Measurements from ENCODE around the gene CEP112.
A peak's percentile ranks its signal among the peaks of the same experiment; 100 is the strongest.
"Not testable (repeated sequence)": the region's sequence is repeated elsewhere in the genome, so short reads cannot be mapped to it uniquely, and the experiment has no call there.

The CEP112 gene

DNA sequence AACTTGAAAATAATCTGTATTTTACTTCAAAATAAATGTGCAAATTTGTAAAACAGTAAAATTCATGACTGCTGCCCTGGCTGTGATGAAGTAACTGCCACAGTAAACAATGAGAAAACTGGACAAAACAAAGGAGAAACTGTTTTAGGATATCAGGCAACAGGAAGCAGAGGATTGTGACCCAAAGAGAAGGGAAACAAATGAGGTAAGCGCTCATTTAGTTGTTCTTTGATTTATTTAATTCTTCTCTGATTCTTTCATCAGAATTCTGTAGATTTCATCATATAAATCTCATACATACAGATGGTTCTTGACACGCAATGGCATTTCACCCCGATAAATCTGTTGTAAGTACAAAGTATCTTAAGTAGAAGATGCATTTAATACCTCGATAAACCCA lies 432.4 kb downstream of the CEP112 start:
- DNase-seq, result no peak

DNA sequence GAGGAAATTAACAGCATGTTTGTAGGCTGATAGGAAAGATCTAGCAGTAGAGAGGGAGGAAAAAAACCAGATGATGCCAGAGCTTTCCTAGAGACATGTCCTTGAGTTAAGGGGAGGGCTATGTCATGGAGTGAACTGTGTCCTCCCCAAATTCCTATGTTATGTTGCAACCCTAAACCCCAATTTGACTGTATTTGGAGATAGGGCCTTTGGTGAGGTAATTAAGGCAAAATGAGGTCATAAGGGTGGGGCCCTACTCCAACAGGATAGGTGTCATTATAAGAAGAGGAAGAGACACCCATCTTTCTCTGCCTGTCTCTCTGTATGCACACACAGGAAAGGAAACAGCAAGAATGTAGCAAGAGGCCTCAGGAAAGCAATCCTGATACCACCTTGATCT lies 435.2 kb downstream of the CEP112 start:
- DNase-seq, result no peak

DNA sequence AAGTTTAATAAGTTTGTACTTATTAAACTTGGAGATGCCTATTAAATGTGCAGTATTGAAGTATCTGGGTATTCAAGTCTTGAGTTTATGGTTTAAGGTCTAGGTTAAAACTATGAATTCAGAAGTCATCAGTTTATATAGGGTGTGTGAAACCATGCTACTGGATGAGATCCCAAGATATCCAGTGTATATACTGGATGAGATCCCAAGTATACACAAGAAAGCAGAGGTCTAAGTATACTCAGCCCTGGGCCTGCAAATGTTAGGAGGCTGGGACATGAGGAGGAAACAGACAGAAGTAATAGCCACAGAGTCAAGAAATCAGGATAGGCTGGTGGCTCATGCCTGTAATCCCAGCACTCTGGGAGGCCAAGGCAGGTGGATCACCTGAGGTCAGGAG lies 436.1 kb downstream of the CEP112 start:
- DNase-seq, result no peak

DNA sequence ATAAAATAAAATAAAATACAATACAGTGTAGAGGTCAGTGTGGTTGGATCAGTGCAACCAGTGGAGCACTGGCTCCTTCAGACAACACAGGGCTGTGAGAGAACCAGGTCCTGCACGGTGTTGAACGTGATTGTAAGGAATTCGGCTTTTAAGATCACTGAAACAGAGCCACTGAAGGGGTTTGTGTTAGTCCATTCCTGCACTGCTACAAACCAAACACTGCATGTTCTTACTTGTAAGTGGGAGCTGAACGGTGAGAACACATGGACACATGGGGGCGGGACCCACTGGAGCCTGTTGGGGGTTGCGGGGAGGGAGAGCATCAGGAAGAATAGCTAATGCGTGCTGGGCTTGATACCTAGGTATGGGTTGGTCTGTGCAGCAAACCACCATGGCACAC lies 437.3 kb downstream of the CEP112 start:
- DNase-seq, result no peak

DNA sequence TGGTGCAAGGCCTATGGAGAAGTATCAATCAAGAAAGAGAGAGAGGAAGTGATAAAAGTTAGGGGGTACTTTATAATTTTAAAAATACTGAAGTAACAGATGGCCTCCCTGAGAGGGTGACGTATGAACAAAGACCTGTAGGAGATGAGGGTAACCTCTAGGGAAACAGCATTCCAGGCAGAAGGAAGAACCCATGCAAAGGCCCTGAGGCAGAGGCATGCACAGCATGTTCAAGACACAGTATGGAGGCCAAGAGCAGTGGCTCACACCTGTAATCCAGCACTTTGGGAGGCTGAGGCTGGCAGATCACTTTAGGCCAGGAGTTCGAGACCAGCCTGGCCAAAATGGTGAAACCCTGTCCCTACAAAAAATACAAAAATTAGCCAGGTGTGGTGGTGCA lies 437.9 kb downstream of the CEP112 start:
- DNase-seq, result no peak

DNA sequence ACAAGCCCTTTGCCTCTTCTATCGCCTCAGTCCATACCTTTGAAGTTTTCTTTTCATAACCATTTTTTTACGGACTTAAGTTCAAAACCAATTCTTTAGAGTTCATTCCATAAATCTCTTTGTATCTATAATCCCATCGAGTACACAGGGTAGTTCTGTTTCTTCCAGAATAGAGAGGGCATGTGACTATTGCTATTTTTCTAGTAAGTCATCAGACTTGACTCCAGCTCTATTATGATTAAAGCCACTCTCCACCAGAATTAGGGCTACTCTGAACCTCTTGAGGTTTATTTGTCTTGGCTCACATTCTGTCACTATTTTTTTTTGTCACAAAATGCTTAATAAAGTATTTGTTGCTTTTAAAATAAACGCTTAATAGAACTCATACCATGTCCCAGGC lies 438.6 kb downstream of the CEP112 start:
- no peak for DNase-seq

DNA sequence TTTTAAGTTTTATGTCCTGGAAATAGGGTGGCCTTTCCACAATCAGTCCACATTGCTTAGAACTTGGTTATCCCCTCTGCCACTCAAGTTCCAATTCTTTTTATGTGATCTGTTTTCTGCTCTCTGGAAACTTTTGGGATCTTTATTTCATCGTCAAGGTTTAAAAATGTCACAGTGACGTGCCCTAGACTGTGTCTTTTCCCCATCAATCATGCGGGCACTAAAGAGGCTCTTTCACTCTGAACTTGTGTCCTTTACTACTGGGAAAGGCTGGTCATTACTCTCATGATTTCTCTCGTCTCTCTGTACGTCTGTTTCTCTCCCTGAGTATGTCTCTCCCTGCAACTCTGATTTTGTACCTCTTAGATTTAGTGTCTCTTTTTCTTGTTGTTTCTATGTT lies 440.7 kb downstream of the CEP112 start:
- no peak for DNase-seq

DNA sequence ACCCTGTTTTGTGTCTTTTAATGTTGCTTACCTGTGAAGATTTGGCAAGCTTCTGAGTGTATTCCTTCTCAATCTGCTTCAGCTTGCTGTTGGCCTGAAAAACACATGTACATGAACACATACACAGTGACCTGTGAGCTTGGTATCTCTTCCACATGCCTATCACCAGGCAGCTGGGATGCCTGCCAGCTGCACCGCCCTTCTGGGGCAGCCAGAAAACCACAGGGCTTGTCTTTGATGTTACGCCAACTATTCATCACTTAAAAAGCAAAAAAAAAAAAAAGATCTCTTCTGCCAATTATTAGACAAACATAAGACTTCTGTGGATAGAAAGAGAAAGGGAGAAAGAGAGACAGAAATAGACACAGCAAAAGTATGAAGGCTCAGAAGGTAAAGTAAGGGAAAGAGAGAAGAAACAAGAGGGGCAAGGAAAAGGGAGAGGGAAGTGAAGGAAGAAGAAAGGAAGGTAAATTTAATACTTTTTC lies 441.3 kb downstream of the CEP112 start:
- DNase-seq, result peak; percentile 71

DNA sequence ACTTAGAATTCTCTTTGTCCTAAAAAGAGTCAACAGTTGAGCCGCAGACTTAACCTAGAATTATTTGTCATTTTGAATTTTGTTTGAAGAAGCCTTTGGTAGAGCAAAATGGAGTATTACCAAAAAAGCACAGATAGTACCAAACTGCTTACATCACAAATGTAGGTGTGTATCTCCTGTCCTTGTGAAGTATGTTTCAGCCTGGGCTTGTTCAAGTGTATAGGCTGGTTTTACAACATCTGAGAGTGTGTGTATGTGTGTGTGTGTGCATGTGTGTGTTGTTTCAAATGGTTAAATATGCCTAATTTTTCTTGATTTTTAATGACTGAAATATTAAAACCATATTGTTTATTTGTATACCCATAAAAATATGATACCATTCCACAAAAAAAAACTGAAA lies 441.8 kb downstream of the CEP112 start:
- no peak for DNase-seq

DNA sequence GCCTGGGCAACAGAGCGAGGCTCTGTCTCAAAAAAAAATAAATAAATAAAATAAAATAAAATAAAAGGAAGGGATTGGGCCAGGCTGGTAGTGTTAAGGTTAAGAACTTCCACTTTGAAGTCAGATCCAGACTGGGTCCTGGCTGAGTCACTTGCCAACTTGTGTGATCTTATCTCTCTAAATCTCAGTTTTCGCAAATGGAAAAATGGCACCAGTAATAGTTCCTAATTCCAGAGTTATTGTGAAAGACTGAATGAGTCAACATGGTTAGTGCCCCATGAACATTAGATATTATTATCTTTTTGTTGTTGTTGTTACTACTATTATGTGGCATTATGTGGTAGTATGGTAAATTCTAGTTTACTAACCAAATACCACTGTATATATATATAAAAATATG lies 442.5 kb downstream of the CEP112 start:
- no peak for DNase-seq

DNA sequence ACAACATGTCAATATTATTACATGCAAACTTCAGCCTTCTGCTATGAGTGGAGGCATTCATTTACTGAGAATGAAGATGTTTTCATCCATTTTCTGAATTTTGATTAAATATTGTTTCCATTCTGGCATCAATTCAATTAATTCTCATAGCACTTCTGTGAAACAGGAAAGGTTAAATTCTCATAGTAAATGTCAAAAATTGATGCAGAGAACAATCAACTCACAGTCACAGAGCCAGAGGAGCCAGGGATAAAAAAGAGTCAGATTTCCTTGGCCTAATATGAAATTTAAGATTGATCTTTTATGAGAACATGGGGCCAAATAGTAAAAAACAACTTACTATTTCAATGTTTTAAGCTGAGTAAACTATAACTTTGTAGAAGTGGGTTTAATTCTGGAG lies 446.7 kb downstream of the CEP112 start:
- DNase-seq, result no peak

DNA sequence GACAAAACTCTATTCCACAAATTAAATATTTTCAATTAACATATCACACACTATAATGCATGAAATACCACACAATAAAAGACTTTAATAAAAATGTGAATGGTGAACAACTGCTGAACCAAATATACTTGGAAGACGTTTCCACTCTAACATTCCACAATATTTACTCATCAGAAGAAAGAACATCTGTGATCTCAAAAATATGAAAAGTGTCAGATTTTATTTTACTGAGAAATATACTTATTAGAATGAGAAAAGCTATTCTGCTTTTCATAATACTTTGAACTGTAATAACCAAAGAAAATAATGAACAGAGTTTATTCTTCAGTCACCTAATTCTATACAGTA lies 448.7 kb downstream of the CEP112 start:
- DNase-seq, result no peak

DNA sequence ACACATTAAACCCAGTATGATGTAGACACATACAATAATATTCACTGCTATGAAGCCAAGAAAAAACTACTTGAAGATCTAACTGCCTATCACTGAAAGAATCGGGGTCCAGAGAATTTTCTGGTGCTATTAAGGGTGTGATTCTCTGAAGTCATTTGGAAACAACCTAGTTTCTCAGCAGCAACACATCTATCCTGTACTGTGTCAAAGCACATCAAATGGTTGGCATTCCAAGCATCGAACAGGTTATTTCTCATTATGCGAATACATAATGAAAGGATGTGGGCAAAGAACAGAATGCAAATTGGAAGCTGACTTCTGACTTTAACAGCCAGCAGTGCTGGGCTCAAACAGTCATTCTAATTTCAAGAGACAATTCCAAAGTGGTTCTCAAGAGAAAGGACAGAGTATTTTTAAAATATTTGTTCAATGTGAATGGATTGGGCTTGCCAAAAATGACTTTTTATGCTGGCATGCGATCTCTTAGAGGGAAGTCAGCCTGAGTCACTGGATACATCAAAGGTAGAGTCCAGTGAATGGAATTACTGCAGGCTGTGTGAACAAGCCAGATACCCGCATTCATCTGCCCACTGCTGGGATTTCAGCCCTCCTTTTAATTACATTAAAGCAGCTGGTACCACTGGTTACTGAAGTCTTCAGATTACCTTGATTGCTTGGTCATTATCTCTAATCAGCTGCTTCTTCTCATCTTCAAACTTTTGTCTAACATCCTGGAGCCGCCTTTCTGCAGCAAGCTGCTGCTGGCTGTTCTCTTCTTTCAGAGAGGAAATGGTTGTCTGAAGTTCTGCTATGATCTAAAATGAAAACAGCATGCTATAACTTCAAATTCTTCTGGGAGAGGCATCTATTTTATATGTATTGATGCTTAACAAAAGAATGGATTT lies 449.3 kb downstream of the CEP112 start:
- no peak for DNase-seq

DNA sequence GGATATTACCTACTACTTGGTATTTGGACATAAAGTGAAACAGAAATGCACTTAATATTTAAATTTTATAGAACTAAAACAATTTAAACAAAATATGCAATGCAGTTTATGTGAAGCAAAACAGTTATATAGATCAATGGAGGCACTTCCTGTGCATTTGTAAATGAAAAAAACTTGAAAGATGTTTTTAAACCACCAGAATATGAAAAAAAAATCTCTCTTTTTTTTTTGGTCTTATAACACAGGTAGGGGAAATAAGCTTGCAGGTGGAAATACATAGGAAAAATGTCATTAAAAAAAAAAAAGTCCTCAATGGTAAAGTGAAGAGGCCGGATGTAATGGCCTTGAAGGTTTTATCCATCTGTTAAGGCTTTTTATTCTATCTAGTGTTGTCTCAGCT lies 450.2 kb downstream of the CEP112 start:
- DNase-seq, result peak; percentile 24

DNA sequence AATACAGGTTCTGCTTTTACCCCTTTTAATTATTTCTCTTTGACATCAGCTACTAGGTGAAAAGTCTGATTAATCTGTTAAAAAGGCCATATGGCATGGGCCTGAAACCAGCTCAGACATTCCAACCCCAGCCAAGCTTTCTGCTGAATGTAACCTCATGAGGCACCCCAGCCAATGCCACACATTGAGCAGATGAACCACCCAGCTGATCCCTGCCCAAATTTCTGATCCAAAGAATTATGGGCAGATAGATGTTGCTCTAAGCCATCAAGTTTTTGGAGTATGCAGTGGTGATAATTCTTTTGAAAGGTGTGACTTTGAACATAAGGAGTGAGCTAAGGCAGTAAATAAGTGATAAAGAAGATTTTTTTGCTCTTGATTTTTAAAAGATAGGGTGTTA lies 452.9 kb downstream of the CEP112 start:
- no peak for DNase-seq

DNA sequence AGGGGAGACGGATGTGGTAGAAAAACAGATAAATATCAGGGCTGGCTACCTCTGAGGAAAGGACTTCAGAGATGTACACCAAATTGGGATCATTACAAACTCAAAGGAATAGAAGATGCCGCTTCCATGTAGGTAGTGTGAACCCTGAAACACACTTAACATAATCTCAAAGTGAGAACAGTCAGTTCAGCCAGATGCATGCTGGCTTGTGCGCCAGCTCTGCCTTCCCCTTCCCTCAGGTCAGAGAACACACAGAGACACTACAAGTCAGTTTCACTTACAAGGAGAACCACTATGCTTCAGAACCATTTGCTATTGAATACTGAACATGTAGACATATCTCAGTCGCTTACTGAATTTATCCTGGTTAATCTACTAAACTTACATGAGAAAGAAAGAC lies 454.5 kb downstream of the CEP112 start:
- no peak for DNase-seq

DNA sequence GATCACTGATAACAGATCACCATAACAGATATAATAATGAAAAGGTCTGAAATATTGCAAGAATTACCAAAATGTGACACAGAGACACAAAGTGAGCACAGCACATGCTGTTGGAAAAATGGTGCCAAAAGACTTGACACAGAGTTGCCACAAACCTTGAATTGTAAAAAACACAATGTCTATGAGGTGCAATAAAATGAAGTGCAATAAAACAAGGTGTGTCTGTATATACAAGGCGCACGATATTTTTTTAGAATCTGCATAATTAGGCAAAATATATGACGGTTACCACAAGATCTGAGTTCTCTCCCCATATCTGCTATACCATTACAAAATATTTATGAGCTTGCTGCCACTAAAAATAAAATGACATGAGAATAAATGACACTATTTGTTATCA lies 458.6 kb downstream of the CEP112 start:
- DNase-seq, result no peak

DNA sequence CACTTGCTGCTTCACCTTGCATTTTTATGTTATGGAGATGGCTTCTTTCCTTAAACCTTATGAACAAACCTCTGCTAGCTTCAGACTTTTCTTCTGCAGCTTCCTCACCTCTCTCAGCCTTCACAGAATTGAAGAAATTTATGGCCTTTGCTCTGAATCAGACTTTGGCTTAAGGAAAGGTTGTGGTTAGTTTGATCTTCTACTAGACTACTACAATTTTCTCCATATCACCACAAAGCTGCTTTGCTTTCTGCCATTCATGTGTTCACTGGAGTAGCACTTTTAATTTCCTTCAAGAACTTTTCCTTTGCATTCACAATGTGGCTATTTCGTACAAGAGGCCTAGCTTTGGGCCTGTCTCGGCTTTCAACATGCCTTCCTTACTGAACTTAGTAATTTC lies 459.3 kb downstream of the CEP112 start:
- not testable (repeated sequence) for DNase-seq

DNA sequence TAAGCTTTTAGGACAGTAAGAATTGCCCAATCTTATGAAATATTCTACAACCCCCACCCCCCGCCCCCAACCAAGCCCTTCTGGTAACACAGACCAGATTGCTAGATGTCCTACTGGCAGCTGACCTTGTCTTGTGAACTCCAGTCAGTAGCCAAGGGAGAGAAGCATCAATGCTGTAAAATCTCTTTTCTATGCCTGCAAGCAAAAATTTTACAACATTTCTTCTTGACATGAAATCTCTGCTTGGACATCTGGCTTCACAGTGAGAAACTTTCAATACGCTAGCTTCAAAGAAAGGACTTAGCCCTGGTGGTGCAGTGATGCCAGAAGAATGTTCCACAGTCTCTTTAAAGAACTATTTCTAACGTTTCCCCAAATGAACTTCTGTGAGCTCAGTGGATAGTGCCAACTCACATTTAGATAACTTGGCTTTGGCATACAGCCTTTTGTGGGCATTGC lies 461.2 kb downstream of the CEP112 start:
- DNase-seq, result no peak

DNA sequence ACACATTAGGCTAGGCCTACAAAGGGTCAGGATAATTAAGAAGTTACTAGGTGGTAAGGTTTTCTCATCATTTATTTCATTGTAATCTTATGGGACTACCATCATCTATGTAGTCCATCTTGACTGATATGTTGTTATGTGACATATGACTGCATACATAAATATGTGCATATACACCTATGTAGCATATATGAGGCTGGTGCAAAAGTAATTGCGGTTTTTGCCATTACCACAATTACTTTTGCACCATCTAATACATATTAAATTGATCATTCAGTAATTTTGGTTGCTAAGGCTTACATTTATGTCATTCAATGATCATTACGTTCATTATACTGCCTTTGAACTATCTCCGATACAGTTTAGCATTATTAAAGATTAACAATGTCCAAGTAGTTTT lies 462.7 kb downstream of the CEP112 start:
- DNase-seq, result no peak

DNA sequence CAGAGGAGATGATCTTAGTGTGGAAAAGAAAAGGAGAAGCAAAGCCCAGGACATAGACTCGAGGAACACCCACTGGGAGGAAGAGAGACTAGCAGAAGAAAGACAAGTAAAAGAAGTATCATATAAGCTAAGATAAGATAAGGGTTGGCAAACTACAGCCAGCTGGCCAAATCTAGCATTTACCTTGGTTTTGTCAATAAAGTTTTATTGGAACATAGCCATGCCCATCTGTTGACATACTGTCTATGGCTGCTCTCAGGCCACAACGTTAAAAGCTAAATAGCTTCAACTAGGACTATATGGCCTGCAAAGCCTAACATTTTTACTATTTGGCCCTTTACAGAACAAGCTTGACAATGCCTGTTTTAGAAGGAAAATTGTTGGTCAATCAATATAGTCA lies 464.1 kb downstream of the CEP112 start:
- DNase-seq, result no peak

DNA sequence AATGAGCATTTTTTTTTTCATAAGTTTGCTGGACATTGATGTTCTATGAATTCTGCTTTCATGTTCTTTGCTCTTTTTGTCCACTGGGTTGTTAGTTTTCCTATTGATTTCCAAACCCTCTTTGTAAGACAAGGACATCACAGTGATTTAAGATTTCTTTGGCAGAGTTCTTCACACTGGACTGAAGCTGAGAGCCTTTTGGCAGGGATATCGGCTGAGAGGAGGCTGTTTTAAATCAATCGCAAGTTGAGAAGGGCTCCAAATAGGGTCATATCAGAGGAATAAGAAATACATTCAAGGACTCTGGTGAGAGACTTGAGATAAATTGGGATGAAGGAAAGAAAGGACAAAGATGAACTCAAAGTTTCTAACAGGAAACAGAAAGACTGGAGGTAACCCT lies 464.7 kb downstream of the CEP112 start:
- DNase-seq, result no peak

DNA sequence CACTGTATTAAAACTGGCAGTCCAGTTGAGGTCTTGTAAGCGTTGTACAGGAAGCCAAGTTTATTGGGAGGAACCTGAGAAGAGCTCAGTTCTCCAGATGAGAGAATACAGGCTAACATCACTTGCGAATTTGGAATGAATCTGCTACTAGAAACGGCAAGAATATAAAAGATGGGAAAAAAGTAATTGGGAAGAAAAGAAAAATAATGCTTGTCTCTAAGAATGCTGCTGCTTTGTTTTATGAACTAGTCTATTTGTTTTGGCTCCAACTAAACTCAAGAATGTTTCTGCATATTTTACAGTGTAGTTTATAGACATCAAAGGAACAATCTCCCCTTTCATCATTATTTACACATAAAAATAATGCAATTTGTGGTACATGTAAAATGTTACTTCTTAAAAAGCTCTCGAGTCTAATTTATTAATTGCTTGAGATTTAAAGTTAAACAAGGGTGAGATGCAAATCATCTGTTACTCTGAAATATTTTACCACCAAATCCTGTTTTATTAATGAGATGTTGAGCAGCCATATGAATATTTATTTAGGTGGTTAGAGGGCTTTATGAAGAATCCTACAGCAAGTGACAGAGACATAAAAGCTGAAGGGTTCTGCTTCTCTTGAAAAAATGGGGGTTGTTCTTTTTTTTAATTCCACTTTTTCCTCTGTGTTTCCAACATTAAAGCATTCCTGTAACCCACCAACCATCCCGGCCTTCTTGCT lies 468.3 kb downstream of the CEP112 start:
- DNase-seq, result no peak

DNA sequence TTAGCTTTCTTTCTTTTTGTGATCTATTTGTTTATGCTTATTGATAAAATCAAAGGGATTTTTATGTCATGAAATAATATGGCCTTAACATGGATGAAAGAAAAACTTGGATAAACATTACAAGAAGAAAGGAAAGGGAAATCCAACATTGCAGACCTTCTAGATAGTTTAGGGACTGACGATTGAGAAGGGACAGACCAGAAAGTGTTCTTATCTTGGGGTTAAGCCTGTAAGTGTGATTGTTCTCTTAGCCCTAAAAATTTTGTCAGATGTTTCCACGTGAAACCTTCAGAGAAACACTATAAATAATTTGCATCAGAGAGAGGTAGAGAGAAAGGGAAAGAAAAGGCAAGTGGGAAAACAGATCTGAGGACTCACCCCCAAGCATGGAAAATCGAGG lies 473.3 kb downstream of the CEP112 start:
- no peak for DNase-seq
